HL-60 (cell line): Measurements from ENCODE around the gene FAT1.

ENCODE experiments used
- DNase-seq, 2 experiments: peaks; one replicate each; pipeline ENCODE4 v3.0.0-alpha.2; 2010 to 2020; ENCODE audit warnings: low read depth in 1 of 2, low spot score in 1 of 2
- H3K27ac ChIP-seq: fragments of 250-450 bp; sonication (Bioruptor Pico); replicated peaks from 2 replicates; pipeline ENCODE4 v1.5.1; 2020; ENCODE audit warnings: mild to moderate bottlenecking, moderate library complexity
- H3K27me3 ChIP-seq: fragments of 250-450 bp; sonication (Bioruptor Pico); 2 replicates; pipeline ENCODE4 v1.5.1; 2021; ENCODE audit warnings: mild to moderate bottlenecking, moderate library complexity; ENCODE audit not compliant: insufficient read depth, poor library complexity, severe bottlenecking
- H3K4me3 ChIP-seq: replicated peaks from 2 replicates; pipeline ENCODE4 v1.5.1; 2011; ENCODE audit warnings: mild to moderate bottlenecking, control low read depth, low read length; ENCODE audit not compliant: insufficient read depth
- GABPA ChIP-seq: IDR thresholded peaks from 2 replicates; pipeline ENCODE4 v1.6.1; 2012; ENCODE audit warnings: low read depth
- POLR2AphosphoS5 ChIP-seq: IDR thresholded peaks from 2 replicates; pipeline ENCODE4 v1.6.1; 2012; ENCODE audit warnings: low read depth
- SPI1 ChIP-seq: IDR thresholded peaks from 2 replicates; pipeline ENCODE4 v1.6.1; 2012; ENCODE audit warnings: low read depth, mild to moderate bottlenecking, borderline replicate concordance
- TF ChIP-seq, protein P1 (sequence below): IDR thresholded peaks from 2 replicates; pipeline ENCODE4 v1.6.1; 2012; ENCODE audit warnings: low read depth; ENCODE audit not compliant: insufficient replicate concordance
- TF ChIP-seq, protein P2 (sequence below): IDR thresholded peaks from one replicate; pipeline ENCODE4 v1.5.1; 2011; ENCODE audit warnings: low read length, control low read depth, inconsistent platforms; ENCODE audit not compliant: insufficient read depth

Gene FAT1

DNA sequence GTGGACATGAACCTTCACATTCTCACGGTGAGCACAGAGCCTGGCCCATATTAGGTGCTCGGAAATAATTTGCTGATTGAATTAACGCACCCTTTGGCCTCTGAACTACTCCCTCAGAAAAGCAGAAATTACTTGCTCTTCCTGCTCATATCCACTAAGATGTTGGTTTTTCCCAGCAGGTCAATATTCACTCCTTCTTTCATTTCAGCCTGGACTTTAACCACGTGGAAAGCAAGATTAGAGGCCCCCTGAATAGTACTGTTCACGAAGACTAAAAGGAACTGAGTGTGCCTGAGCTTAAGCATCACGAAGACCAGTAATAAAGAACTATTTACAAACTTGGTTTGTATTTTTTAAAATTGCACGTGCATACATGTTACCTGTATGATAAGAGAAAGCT is 178.2 kb downstream of the FAT1 start:
- no peaks in the 10 kb centered on the region for H3K27me3 ChIP-seq
- no peak for TF ChIP-seq GABPA
- TF ChIP-seq, protein P1, sequence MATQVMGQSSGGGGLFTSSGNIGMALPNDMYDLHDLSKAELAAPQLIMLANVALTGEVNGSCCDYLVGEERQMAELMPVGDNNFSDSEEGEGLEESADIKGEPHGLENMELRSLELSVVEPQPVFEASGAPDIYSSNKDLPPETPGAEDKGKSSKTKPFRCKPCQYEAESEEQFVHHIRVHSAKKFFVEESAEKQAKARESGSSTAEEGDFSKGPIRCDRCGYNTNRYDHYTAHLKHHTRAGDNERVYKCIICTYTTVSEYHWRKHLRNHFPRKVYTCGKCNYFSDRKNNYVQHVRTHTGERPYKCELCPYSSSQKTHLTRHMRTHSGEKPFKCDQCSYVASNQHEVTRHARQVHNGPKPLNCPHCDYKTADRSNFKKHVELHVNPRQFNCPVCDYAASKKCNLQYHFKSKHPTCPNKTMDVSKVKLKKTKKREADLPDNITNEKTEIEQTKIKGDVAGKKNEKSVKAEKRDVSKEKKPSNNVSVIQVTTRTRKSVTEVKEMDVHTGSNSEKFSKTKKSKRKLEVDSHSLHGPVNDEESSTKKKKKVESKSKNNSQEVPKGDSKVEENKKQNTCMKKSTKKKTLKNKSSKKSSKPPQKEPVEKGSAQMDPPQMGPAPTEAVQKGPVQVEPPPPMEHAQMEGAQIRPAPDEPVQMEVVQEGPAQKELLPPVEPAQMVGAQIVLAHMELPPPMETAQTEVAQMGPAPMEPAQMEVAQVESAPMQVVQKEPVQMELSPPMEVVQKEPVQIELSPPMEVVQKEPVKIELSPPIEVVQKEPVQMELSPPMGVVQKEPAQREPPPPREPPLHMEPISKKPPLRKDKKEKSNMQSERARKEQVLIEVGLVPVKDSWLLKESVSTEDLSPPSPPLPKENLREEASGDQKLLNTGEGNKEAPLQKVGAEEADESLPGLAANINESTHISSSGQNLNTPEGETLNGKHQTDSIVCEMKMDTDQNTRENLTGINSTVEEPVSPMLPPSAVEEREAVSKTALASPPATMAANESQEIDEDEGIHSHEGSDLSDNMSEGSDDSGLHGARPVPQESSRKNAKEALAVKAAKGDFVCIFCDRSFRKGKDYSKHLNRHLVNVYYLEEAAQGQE: no peak

GRCh38 chr4:186543206-186543605 is 180.4 kb downstream of the FAT1 start:
- no peaks in the 10 kb centered on the region for H3K27me3 ChIP-seq

More for the DNA sequence above, 178.2 kb downstream of the FAT1 start:
- no peak overlapping the region for H3K27ac ChIP-seq
- DNase-seq: no peak
- H3K4me3 ChIP-seq: no peak overlapping the region

DNA sequence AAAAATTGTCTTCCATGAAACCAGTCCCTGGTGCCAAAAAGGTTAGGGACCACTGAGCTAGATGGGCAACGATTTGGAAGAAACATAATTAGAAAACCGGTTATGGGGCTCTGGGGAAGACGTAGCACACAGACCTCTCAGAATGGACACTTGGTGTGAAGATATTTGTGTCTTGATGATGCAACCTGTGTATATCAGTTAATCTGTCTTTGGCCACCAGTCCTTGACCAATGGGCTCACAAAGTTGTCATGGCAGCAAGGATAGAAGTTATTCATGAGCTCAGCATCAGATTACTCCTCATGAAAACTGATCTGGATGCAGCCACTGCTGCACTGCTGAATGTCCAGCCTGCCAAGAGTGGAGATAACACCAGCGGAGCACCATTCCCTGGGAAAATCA is 181.9 kb downstream of the FAT1 start:
- Histone ChIP-seq H3K27ac (no peak overlapping the region), H3K27me3 (no peaks in the 10 kb centered on the region), H3K4me3 (no peak overlapping the region)
- TF ChIP-seq POLR2AphosphoS5: no peak
- TF ChIP-seq GABPA: no peak
- no peak for TF ChIP-seq SPI1
- TF ChIP-seq, protein P1: no peak
- TF ChIP-seq, protein P2, sequence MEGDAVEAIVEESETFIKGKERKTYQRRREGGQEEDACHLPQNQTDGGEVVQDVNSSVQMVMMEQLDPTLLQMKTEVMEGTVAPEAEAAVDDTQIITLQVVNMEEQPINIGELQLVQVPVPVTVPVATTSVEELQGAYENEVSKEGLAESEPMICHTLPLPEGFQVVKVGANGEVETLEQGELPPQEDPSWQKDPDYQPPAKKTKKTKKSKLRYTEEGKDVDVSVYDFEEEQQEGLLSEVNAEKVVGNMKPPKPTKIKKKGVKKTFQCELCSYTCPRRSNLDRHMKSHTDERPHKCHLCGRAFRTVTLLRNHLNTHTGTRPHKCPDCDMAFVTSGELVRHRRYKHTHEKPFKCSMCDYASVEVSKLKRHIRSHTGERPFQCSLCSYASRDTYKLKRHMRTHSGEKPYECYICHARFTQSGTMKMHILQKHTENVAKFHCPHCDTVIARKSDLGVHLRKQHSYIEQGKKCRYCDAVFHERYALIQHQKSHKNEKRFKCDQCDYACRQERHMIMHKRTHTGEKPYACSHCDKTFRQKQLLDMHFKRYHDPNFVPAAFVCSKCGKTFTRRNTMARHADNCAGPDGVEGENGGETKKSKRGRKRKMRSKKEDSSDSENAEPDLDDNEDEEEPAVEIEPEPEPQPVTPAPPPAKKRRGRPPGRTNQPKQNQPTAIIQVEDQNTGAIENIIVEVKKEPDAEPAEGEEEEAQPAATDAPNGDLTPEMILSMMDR: no peak
- DNase-seq: no peak

More at GRCh38 chr4:186543206-186543605, 180.4 kb downstream of the FAT1 start:
- Histone ChIP-seq H3K4me3 (no peak overlapping the region), H3K27ac (no peak overlapping the region)
- no peak for DNase-seq
- TF ChIP-seq GABPA (no peak), POLR2AphosphoS5 (no peak), SPI1 (no peak)
- TF ChIP-seq, protein P2: no peak
- TF ChIP-seq, protein P1: no peak
